Caco-2 (cell line): Measurements from ENCODE around the gene DRC1. TPM values are rescaled to one million over a fixed set of nuclear protein-coding genes. Genes with fewer than 3 reads are reported as not detected.
A peak's percentile ranks its signal among the peaks of the same experiment; 100 is the strongest.
"Not testable (repeated sequence)": the region's sequence is repeated elsewhere in the genome, so short reads cannot be mapped to it uniquely, and the experiment has no call there.

ENCODE experiments used
- Bru-seq: library from RNA; stranded (reverse); fragments of 400-500 nt; gene quantifications from one replicate; lab custom pipeline; 2021; lab: Mats Ljungman, UMichigan
- BruChase-seq, 2 experiments: library from RNA; stranded (reverse); fragments of 400-500 nt; gene quantifications; one replicate each; lab custom pipeline; 2021; lab: Mats Ljungman, UMichigan
- BruUV-seq: library from RNA; stranded (reverse); fragments of 400-500 nt; replicated peaks from 2 replicates; lab custom pipeline; 2021; lab: Mats Ljungman, UMichigan
- CTCF ChIA-PET: fragments of 300-600 bp; sonication (Branson Sonifier 250); formaldehyde crosslinking; loops from one replicate; lab custom pipeline; 2022; ENCODE audit warnings: antibody characterized with exemption; lab: Charles Lee
- POLR2A ChIA-PET: fragments of 300-600 bp; sonication (Branson Sonifier 250); formaldehyde crosslinking; loops from one replicate; lab custom pipeline; 2022; ENCODE audit warnings: antibody characterized with exemption; lab: Charles Lee
- DNase-seq, 2 experiments: peaks; one replicate each; pipeline versions ENCODE4 v3.0.0 to v3.0.0-alpha.2; 2020 to 2022
- H3K27me3 ChIP-seq: replicated peaks from 2 replicates; pipeline ENCODE4 v1.6.0; 2011; ENCODE audit warnings: low read length; ENCODE audit not compliant: control insufficient read depth, insufficient read depth
- H3K36me3 ChIP-seq: 2 replicates; pipeline ENCODE4 v1.5.1; 2011; ENCODE audit warnings: low read length; ENCODE audit not compliant: control insufficient read depth, insufficient read depth
- H3K4me1 ChIP-seq: fragments of 250-450 bp; sonication (Bioruptor Pico); 2 replicates; pipeline ENCODE4 v1.5.1; 2020; ENCODE audit warnings: mild to moderate bottlenecking
- H3K4me3 ChIP-seq: 2 replicates; pipeline ENCODE4 v1.5.1; 2011; ENCODE audit warnings: low read depth, mild to moderate bottlenecking, control low read depth, low read length
- H3K9me3 ChIP-seq: fragments of 250-450 bp; sonication (Bioruptor Pico); 2 replicates; pipeline ENCODE4 v1.5.1; 2020; ENCODE audit warnings: mild to moderate bottlenecking, moderate library complexity
- H3K27ac Mint-ChIP-seq: one replicate; pipeline ENCODE4 v1.8.0; 2022; ENCODE audit warnings: mixed read lengths; ENCODE audit not compliant: unreplicated experiment
- H3K27me3 Mint-ChIP-seq: one replicate; pipeline ENCODE4 v1.8.0; 2022; ENCODE audit warnings: mixed read lengths; ENCODE audit not compliant: insufficient read depth, unreplicated experiment
- H3K36me3 Mint-ChIP-seq: one replicate; pipeline ENCODE4 v1.8.0; 2022; ENCODE audit warnings: mild to moderate bottlenecking, mixed read lengths; ENCODE audit not compliant: insufficient read depth, unreplicated experiment
- H3K4me1 Mint-ChIP-seq: one replicate; pipeline ENCODE4 v1.8.0; 2022; ENCODE audit warnings: low read depth, mixed read lengths; ENCODE audit not compliant: unreplicated experiment
- H3K4me3 Mint-ChIP-seq: one replicate; pipeline ENCODE4 v1.8.0; 2022; ENCODE audit warnings: mild to moderate bottlenecking, moderate library complexity, mixed read lengths; ENCODE audit not compliant: unreplicated experiment
- H3K9me3 Mint-ChIP-seq: one replicate; pipeline ENCODE4 v1.8.0; 2022; ENCODE audit warnings: mixed read lengths; ENCODE audit not compliant: unreplicated experiment
- intact Hi-C: fragments of 100-400 bp; cut with micrococcal nuclease; formaldehyde crosslinking; loops from one replicate; pipeline ENCODE4 v1.10.0; 2022; ENCODE audit not compliant: unreplicated experiment
- long read RNA-seq: library from polyadenylated mRNA; stranded (forward); transcript quantifications from one replicate; pipeline ENCODE4 v2.0.0, GENCODE V29; 2022
- total RNA-seq: library from RNA; stranded (reverse); gene quantifications from 2 replicates; pipeline ENCODE4 v1.2.3, GENCODE V29; 2022
- TF ChIP-seq, protein P1 (sequence below), 2 experiments: fragments of 200-600 bp in 1 of 2; IDR thresholded peaks; 1 replicate in 1 of 2; 2 replicates in 1 of 2; pipeline versions ENCODE4 v1.5.1 to v1.8.0; 2011 to 2022; ENCODE audit warnings: antibody characterized with exemption in 1 of 2, control low read depth in 1 of 2, inconsistent platforms in 1 of 2, low read depth in 1 of 2, low read length in 1 of 2, mild to moderate bottlenecking in 1 of 2, moderate library complexity in 1 of 2; ENCODE audit not compliant: insufficient read depth in 1 of 2, severe bottlenecking in 1 of 2, unreplicated experiment in 1 of 2

DRC1 gene
- total RNA-seq = 0.49 and 1.1 TPM in 2 replicates
- Bru-seq, nascent RNA = percentile 26 among the genes with signal in this experiment
- percentile 33 among the genes with signal in this experiment for BruChase-seq, experiment 1, labeled RNA remaining after a 2-hour chase
- BruChase-seq, experiment 2, labeled RNA remaining after a 6-hour chase = percentile 29 among the genes with signal in this experiment
- long read RNA-seq, partial matches to known transcripts = 0 of 1 reads
- long read RNA-seq, other reads (novel, unspliced or antisense) = 1 of 1 reads

DNA sequence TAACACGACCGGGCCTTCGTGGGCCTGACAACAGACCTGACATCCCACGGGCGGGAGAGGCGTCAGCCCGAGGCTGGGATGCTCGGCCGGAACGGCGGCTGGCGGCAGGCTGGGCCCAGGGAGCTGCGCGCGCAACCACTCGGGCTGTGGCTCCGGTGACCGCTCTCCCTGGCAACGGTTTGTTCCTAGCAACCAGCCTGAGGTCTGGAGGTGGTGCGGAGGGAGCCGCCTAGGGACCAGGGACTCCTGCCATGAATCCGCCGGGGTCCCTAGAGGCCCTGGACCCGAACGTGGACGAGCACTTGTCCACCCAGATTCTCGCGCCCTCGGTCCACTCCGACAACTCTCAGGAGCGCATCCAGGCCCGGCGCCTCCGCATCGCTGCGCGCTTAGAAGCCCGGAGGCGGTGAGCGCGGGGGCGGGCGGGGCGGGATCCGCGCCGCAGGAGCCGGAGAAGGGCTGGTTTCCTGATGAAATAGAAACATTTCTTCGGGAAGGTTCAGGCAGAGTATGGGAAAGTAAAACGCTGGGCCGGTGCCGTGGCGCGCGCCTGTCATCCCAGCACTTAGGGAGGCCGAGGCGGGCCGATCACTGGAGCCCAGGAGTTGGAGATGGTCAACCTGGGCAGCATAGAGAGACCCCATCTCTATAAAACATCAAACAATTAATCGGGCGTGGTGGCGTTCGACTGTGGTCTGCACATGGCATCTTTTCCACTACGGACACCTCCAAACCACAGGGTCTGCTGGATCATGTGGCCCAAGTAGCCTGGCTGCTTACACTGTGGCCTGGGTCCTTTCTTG is at the start of gene DRC1:
TSS of gene DRC1 (plus strand) at position 182 of the 803 bp plus-strand sequence. CDS start at position 252, 70 bp downstream.
- peak; percentile 62 to 66 for DNase-seq
- TF ChIP-seq, protein P1, sequence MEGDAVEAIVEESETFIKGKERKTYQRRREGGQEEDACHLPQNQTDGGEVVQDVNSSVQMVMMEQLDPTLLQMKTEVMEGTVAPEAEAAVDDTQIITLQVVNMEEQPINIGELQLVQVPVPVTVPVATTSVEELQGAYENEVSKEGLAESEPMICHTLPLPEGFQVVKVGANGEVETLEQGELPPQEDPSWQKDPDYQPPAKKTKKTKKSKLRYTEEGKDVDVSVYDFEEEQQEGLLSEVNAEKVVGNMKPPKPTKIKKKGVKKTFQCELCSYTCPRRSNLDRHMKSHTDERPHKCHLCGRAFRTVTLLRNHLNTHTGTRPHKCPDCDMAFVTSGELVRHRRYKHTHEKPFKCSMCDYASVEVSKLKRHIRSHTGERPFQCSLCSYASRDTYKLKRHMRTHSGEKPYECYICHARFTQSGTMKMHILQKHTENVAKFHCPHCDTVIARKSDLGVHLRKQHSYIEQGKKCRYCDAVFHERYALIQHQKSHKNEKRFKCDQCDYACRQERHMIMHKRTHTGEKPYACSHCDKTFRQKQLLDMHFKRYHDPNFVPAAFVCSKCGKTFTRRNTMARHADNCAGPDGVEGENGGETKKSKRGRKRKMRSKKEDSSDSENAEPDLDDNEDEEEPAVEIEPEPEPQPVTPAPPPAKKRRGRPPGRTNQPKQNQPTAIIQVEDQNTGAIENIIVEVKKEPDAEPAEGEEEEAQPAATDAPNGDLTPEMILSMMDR (IDR thresholded peaks at IDR 0.05; ENCODE audit: insufficient read depth in 1 of 2, low read depth in 1 of 2, low read length in 1 of 2, severe bottlenecking in 1 of 2, unreplicated experiment in 1 of 2) = no peak
- H3K9me3 ChIP-seq = no peaks in the 10 kb centered on the region
- H3K4me3 ChIP-seq = peak within 1 kb of the TSS; percentile 20; the same call in 1 of the 2 replicates
- ChIA-PET CTCF (no interaction called here), POLR2A (no interaction called here)
- no peaks in the 10 kb centered on the region for H3K36me3 ChIP-seq
- no TSS peak for BruUV-seq
- Mint-ChIP-seq H3K4me1 (no peaks in the 10 kb centered on the region), H3K27ac (no peak within 1 kb of the TSS), H3K4me3 (no peak within 1 kb of the TSS), H3K9me3 (no peaks in the 10 kb centered on the region), H3K27me3 (no peaks in the 10 kb centered on the region), H3K36me3 (peaks cover 3% of the 10 kb centered on the region)
- H3K4me1 ChIP-seq = no peaks in the 10 kb centered on the region
- intact Hi-C loops = no loop called here
- H3K27me3 ChIP-seq = no peaks in the 10 kb centered on the region

GRCh38 chr2:26352892-26353291 is 48.8 kb upstream of the DRC1 start:
- CTCF ChIA-PET = no interaction called here
- peaks cover 4% of the 10 kb centered on the region; the same call in 1 of the 2 replicates for H3K4me1 ChIP-seq

GRCh38 chr2:26354469-26354868 is 47.3 kb upstream of the DRC1 start:
- CTCF ChIA-PET, H3K4me3 Mint-ChIP-seq, H3K27ac Mint-ChIP-seq, H3K4me3 ChIP-seq, H3K27me3 Mint-ChIP-seq, DNase-seq, H3K27me3 ChIP-seq, intact Hi-C loops, H3K9me3 Mint-ChIP-seq, H3K9me3 ChIP-seq, POLR2A ChIA-PET, BruUV-seq, H3K4me1 ChIP-seq, H3K36me3 ChIP-seq: not testable (repeated sequence)
- Mint-ChIP-seq H3K36me3 (peaks cover 28% of the 10 kb centered on the region), H3K4me1 (peaks cover 34% of the 10 kb centered on the region)

More at GRCh38 chr2:26352892-26353291, 48.8 kb upstream of the DRC1 start:
- H3K4me1 Mint-ChIP-seq = peaks cover 36% of the 10 kb centered on the region
- intact Hi-C loops = no loop called here
- DNase-seq = no peak
- Histone ChIP-seq H3K36me3 (no peaks in the 10 kb centered on the region; the same call in none of the 2 replicates), H3K4me3 (no peak overlapping the region), H3K9me3 (no peaks in the 10 kb centered on the region), H3K27me3 (no peaks in the 10 kb centered on the region)
- H3K9me3 Mint-ChIP-seq = no peaks in the 10 kb centered on the region
- BruUV-seq = no TSS peak
- H3K4me3 Mint-ChIP-seq = no peak overlapping the region
- H3K36me3 Mint-ChIP-seq = peaks cover 34% of the 10 kb centered on the region
- no peak overlapping the region for H3K27ac Mint-ChIP-seq
- H3K27me3 Mint-ChIP-seq = no peaks in the 10 kb centered on the region
- POLR2A ChIA-PET = no interaction called here
- TF ChIP-seq, protein P1 (IDR thresholded peaks at IDR 0.05; ENCODE audit: insufficient read depth in 1 of 2, low read depth in 1 of 2, low read length in 1 of 2, severe bottlenecking in 1 of 2, unreplicated experiment in 1 of 2) = no peak
